WTC11 (cell line): ENCODE results near the gene CHPF.

Experiments
- ESRRA ChIP-seq: sonication (generic); formaldehyde crosslinking; IDR thresholded peaks from 2 replicates; pipeline ENCODE4 v1.8.1; 2022; ENCODE audit warnings: mild to moderate bottlenecking, missing genetic modification reagents, borderline replicate concordance
- GTF2I ChIP-seq: fragments of 250-450 bp; sonication (Bioruptor Pico); conservative IDR thresholded peaks from 2 replicates; pipeline ENCODE4 v1.4.0; 2021; ENCODE audit warnings: mild to moderate bottlenecking
- NFYB ChIP-seq: sonication (generic); formaldehyde crosslinking; conservative IDR thresholded peaks from 2 replicates; pipeline ENCODE4 v1.8.0; 2022; ENCODE audit warnings: low read depth, missing genetic modification reagents
- SMAD3 ChIP-seq: sonication (generic); formaldehyde crosslinking; IDR thresholded peaks from 2 replicates; pipeline ENCODE4 v1.8.0; 2022; ENCODE audit warnings: missing genetic modification reagents, mild to moderate bottlenecking, borderline replicate concordance
- SP1 ChIP-seq: sonication (generic); formaldehyde crosslinking; conservative IDR thresholded peaks from 2 replicates; pipeline ENCODE4 v1.8.1; 2022; ENCODE audit warnings: missing genetic modification reagents
- TP53 ChIP-seq: sonication (generic); formaldehyde crosslinking; IDR thresholded peaks from 2 replicates; pipeline ENCODE4 v1.8.1; 2023; ENCODE audit warnings: mild to moderate bottlenecking, missing genetic modification reagents
- ZNF121 ChIP-seq: sonication (generic); formaldehyde crosslinking; IDR thresholded peaks from 2 replicates; pipeline ENCODE4 v1.8.0; 2023; ENCODE audit warnings: missing genetic modification reagents
- ZNF232 ChIP-seq: sonication (generic); formaldehyde crosslinking; IDR thresholded peaks from 2 replicates; pipeline ENCODE4 v1.8.0; 2022; ENCODE audit warnings: mild to moderate bottlenecking, missing genetic modification reagents
- TF ChIP-seq, protein P1 (sequence below): fragments of 200-600 bp; IDR thresholded peaks from 2 replicates; pipeline ENCODE4 v1.8.0; 2022; ENCODE audit warnings: antibody characterized with exemption

DNA sequence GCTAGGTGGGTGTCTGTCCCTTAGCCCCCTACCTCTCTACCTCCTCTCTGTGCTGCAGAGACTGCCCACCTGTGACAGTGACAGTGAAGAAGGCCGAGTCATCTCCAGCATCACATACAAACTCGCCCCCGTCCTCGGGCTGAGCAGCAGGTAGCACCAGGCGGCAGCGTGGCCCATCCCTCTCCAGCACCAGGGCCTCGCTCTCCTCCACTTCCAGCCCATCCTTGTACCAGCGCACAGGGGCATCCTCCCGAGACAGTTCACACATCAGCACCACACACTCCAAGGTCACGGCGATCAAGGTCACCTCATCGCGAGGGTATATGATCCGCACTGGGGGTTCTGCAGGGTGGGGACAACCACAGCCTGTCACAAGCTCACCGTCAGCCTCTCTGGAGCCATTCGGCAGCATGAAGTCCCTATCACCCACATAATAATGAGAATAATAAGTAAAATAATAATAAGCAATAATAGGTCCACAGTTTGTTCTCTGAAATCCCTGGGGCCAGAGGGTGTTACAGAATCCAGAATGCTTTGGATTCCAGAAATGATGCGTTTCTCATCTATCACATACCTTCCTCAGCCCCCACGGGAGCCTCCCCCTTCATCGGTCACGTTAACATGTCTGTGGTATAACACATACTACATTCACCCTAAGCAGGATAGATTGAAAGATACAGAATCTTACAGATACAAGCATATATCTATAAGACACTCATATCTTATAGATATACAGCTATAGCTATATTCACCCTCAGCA, 15.7 kb upstream of the CHPF start:
- TF ChIP-seq ZNF121 (CRISPR knock-in tag), result no peak
- no peak for TF ChIP-seq TP53 (CRISPR knock-in tag)
- TF ChIP-seq GTF2I (CRISPR knock-in tag), result no peak
- no peak for TF ChIP-seq SMAD3 (CRISPR knock-in tag)
- TF ChIP-seq, protein P1, sequence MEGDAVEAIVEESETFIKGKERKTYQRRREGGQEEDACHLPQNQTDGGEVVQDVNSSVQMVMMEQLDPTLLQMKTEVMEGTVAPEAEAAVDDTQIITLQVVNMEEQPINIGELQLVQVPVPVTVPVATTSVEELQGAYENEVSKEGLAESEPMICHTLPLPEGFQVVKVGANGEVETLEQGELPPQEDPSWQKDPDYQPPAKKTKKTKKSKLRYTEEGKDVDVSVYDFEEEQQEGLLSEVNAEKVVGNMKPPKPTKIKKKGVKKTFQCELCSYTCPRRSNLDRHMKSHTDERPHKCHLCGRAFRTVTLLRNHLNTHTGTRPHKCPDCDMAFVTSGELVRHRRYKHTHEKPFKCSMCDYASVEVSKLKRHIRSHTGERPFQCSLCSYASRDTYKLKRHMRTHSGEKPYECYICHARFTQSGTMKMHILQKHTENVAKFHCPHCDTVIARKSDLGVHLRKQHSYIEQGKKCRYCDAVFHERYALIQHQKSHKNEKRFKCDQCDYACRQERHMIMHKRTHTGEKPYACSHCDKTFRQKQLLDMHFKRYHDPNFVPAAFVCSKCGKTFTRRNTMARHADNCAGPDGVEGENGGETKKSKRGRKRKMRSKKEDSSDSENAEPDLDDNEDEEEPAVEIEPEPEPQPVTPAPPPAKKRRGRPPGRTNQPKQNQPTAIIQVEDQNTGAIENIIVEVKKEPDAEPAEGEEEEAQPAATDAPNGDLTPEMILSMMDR, result no peak
- no peak for TF ChIP-seq ZNF232 (CRISPR knock-in tag)
- TF ChIP-seq SP1 (CRISPR knock-in tag), result no peak
- no peak for TF ChIP-seq ESRRA
- no peak for TF ChIP-seq NFYB
